Hepatocyte (in vitro differentiated cells): Measurements from ENCODE around the gene SCN1A.

Source experiments
- CTCF ChIP-seq: fragments of 200-600 bp; sonication (generic); IDR thresholded peaks from 2 replicates; pipeline ENCODE4 v1.5.1; 2016; ENCODE audit warnings: antibody characterized with exemption, mild to moderate bottlenecking; ENCODE audit not compliant: poor library complexity
- EZH2 ChIP-seq: fragments of 200-600 bp; sonication (generic); IDR thresholded peaks from 2 replicates; pipeline ENCODE4 v1.6.1; 2016; ENCODE audit warnings: antibody characterized with exemption, mild to moderate bottlenecking, borderline replicate concordance

- no peak for TF ChIP-seq CTCF
- no peak for TF ChIP-seq EZH2
Observed at GRCh38 chr2:166084301-166084700, 43.5 kb downstream of the SCN1A start.
